GM18873 (cell line): ENCODE measurements around the gene LIX1L.
A peak's percentile ranks its signal among the peaks of the same experiment; 100 is the strongest.

Source experiments
- ATAC-seq: cut with Tn5 transposase; IDR thresholded peaks from one replicate; pipeline ENCODE4 v1.9.1; 2021; ENCODE audit warnings: mild to moderate bottlenecking, moderate library complexity, moderate number of reproducible peaks; ENCODE audit not compliant: unreplicated experiment, low FRiP score

The LIX1L gene

GRCh38 chr1:145964328-145965118 is 6.7 kb upstream of the LIX1L start, which contains the start of the genes ANKRD34A and POLR3GL:
TSS of gene ANKRD34A (minus strand) at chr1:145964575. CDS start at chr1:145961759, 2,816 bp downstream.
TSS of gene POLR3GL (plus strand) at chr1:145964690. CDS start at chr1:145974866, 10,176 bp downstream.
- peak; percentile 78 for ATAC-seq

GRCh38 chr1:145963265-145964019 is 5.6 kb upstream of the LIX1L start:
- no peak for ATAC-seq

- no peak for ATAC-seq
These were observed 4.6 kb upstream of the LIX1L start for GRCh38 chr1:145962157-145963102.

- no peak for ATAC-seq
These were observed 3.8 kb upstream of the LIX1L start for GRCh38 chr1:145961425-145962156.

GRCh38 chr1:145961109-145961424 is 3.2 kb upstream of the LIX1L start:
- no peak for ATAC-seq

GRCh38 chr1:145960468-145961108 is 2.8 kb upstream of the LIX1L start:
- ATAC-seq: no peak

- no peak for ATAC-seq
These were observed 2.2 kb upstream of the LIX1L start for GRCh38 chr1:145959957-145960467.

- no peak for ATAC-seq
These were observed 1.5 kb upstream of the LIX1L start for GRCh38 chr1:145959333-145959732.

GRCh38 chr1:145958734-145959133 is 917 bp upstream of the LIX1L start:
- no peak for ATAC-seq

- no peak for ATAC-seq
These were observed 905 bp downstream of the LIX1L start for GRCh38 chr1:145956781-145957442.

GRCh38 chr1:145956361-145956760 is 1.5 kb downstream of the LIX1L start:
- no peak for ATAC-seq

GRCh38 chr1:145955436-145955835 is 2.4 kb downstream of the LIX1L start:
- no peak for ATAC-seq

- no peak for ATAC-seq
These were observed 4.0 kb downstream of the LIX1L start for GRCh38 chr1:145953861-145954260.

- ATAC-seq: no peak
These were observed 4.9 kb downstream of the LIX1L start for GRCh38 chr1:145952903-145953302.

GRCh38 chr1:145951526-145951925 is 6.3 kb downstream of the LIX1L start:
- ATAC-seq: no peak

GRCh38 chr1:145949219-145949618 is 8.6 kb downstream of the LIX1L start:
- no peak for ATAC-seq

- no peak for ATAC-seq
These were observed 10.3 kb downstream of the LIX1L start for GRCh38 chr1:145947551-145947950.

GRCh38 chr1:145946477-145946986 is 11.3 kb downstream of the LIX1L start:
- ATAC-seq: no peak

GRCh38 chr1:145944532-145944931 is 13.3 kb downstream of the LIX1L start:
- ATAC-seq: no peak
